ENCODE data around the gene GPR107.

The GPR107 gene

DNA sequence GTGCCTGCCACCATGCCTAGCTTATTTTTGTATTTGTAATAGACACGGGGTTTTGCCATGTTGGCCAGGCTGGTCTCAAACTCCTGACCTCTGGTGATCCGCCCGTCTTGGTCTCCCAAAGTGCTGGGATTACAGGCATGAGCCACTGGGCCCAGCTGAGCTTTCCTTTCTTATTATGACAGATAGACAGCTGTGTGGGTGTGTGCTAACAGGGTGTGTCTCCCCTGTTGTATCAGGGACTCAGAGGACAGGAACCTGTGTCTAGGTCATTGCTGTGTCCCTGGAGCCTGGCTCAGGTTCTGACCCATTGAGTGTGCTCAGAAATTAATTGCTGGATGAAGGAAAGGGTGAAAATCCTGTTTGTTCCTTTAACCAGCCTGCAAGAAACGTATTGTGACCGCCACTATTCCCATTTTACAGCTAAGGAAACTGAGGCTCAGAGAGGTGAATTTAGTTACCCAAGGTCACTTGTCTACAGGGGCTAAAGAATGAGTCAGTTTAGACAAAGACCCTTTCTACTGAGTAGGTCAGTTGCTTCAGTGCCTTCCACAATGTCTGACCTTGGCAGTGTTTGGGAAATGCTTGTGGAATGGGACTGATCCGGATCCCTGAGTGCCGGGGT, 135.3 kb downstream of the GPR107 start:
- DNase-seq, result no peak

Data from stimulated activated CD4-positive, alpha-beta T cell treated with anti-CD3 and anti-CD28 coated beads, Interleukin-12 subunit alpha, Interleukin-12 subunit beta, amount 100 ng/mL, for 4 hours (primary cell).